Kidney (tissue), 14 donors: ENCODE results near the gene KLF13. TPM values are rescaled to one million over a fixed set of nuclear protein-coding genes. Genes with fewer than 3 reads are reported as not detected.

ENCODE experiments used
- DNase-seq, 5 donors: peaks; one replicate each; pipeline ENCODE4 v3.0.0-alpha.2; 2013 to 2020
- FAIRE-seq: peaks from 2 replicates; lab custom pipeline; 2012; peaks lifted over from hg19 to GRCh38; lab: Jason Lieb, UNC
- H3K27ac ChIP-seq, 2 donors: one replicate each; pipeline ENCODE4 v1.7.0; 2013; ENCODE audit warnings: low read depth in 2 of 2, low read length in 2 of 2, inconsistent platforms in 1 of 2
- H3K27me3 ChIP-seq: one replicate; pipeline ENCODE4 v1.7.1; 2013; ENCODE audit warnings: low read length, inconsistent platforms; ENCODE audit not compliant: control insufficient read depth, insufficient read depth
- H3K36me3 ChIP-seq, 3 donors: one replicate each; pipeline versions ENCODE4 v1.7.0 to v1.7.1; 2013; ENCODE audit warnings: low read length in 3 of 3, control low read depth in 1 of 3, inconsistent platforms in 1 of 3; ENCODE audit not compliant: insufficient read depth in 3 of 3, control insufficient read depth in 2 of 3
- H3K4me1 ChIP-seq, 3 donors: one replicate each; pipeline versions ENCODE4 v1.7.0 to v1.7.1; 2013; ENCODE audit warnings: low read length in 3 of 3, inconsistent platforms in 1 of 3, low read depth in 1 of 3; ENCODE audit not compliant: control insufficient read depth in 2 of 3, insufficient read depth in 2 of 3
- H3K4me3 ChIP-seq, 3 donors: one replicate each; pipeline versions ENCODE4 v1.7.0 to v1.8.1; 2013; ENCODE audit warnings: low read length in 3 of 3, control low read depth in 1 of 3, inconsistent platforms in 1 of 3
- H3K9ac ChIP-seq, 3 donors: one replicate each; pipeline versions ENCODE4 v1.7.0 to v1.7.1; 2013; ENCODE audit warnings: low read length in 3 of 3, control low read depth in 1 of 3, inconsistent platforms in 1 of 3
- H3K9me3 ChIP-seq, 3 donors: one replicate each; pipeline versions ENCODE4 v1.7.0 to v1.7.1; 2013; ENCODE audit warnings: low read length in 3 of 3, control low read depth in 1 of 3, inconsistent platforms in 1 of 3; ENCODE audit not compliant: control insufficient read depth in 2 of 3, insufficient read depth in 1 of 3
- intact Hi-C: fragments of 100-400 bp; cut with DNase I; formaldehyde crosslinking; loops from one replicate; pipeline ENCODE4 v1.11.1; 2022
- polyA plus RNA-seq: library from polyadenylated mRNA; stranded (reverse); fragments of 350-450 nt; fragmentation: Illumina TruSeq; extraction: RNeasy Lipid Tissue Mini Kit (QIAGEN cat#74804); gene quantifications from one replicate; pipeline ENCODE4 v1.2.3, GENCODE V29; 2014; ENCODE audit warnings: low read depth, low replicate concordance; ENCODE audit not compliant: insufficient read depth
- total RNA-seq: library from RNA; stranded (reverse); fragmentation: NEBNext Ultra II Directional; extraction: Animal tissue kit (Norgen Biotek cat#: 25700); gene quantifications from one replicate; pipeline ENCODE4 v1.2.1, GENCODE V29; 2021
- TF ChIP-seq, protein P1 (sequence below): IDR thresholded peaks from 3 replicates; pipeline ENCODE4 v1.5.1; 2012; ENCODE audit warnings: mild to moderate bottlenecking, moderate library complexity, borderline replicate concordance; ENCODE audit not compliant: insufficient read depth; ENCODE audit errors: extremely low read depth
- donor health status: control.
- donor health status: control.
- donor health status: control.
- donor health status: control.
- donor health status: control.
- donor health status: DM: yes; HTN: yes; CAD: no.
- donor health status: Normal renal cell carcinoma (clear cell type).

The KLF13 gene
- total and polyA plus RNA-seq, 2 donors from 2014 or later = 55.5 to 123 TPM

DNA sequence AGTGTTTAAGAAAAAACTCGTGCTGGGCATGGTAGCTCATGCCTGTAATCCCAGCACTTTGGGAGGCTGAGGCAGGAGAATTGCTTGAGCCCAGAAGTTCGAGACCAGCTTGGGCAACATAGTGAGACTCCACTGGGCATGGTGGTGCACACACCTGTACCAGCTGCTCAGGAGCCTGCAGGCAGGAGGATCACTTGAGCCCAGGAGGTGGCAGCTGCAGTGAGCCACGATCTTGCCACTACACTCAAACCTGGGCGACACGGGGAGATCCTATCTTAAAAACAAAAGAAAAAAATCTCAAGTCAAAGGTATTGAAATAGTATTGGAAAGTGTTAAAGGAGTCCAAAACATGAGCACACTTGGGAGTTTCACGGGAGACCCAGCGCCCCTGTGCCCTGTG lies 14.0 kb downstream of the KLF13 start:
- Histone ChIP-seq H3K9me3 (no peaks in the 10 kb centered on the region), H3K27me3 (no peaks in the 10 kb centered on the region), H3K27ac (no peak overlapping the region), H3K4me3 (no peak overlapping the region), H3K9ac (no peak overlapping the region), H3K36me3 (no peaks in the 10 kb centered on the region), H3K4me1 (peaks cover 4 to 92% (median 90%) of the 10 kb centered on the region in 3 donors)
- DNase-seq (no peak), FAIRE-seq (no peak)
- intact Hi-C loops = no loop called here
- TF ChIP-seq, protein P1, sequence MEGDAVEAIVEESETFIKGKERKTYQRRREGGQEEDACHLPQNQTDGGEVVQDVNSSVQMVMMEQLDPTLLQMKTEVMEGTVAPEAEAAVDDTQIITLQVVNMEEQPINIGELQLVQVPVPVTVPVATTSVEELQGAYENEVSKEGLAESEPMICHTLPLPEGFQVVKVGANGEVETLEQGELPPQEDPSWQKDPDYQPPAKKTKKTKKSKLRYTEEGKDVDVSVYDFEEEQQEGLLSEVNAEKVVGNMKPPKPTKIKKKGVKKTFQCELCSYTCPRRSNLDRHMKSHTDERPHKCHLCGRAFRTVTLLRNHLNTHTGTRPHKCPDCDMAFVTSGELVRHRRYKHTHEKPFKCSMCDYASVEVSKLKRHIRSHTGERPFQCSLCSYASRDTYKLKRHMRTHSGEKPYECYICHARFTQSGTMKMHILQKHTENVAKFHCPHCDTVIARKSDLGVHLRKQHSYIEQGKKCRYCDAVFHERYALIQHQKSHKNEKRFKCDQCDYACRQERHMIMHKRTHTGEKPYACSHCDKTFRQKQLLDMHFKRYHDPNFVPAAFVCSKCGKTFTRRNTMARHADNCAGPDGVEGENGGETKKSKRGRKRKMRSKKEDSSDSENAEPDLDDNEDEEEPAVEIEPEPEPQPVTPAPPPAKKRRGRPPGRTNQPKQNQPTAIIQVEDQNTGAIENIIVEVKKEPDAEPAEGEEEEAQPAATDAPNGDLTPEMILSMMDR = no peak

- intact Hi-C loops = no loop called here
- Histone ChIP-seq H3K27me3 (no peaks in the 10 kb centered on the region), H3K36me3 (no peaks in the 10 kb centered on the region), H3K9me3 (no peaks in the 10 kb centered on the region), H3K9ac (no peak overlapping the region), H3K27ac (no peak overlapping the region), H3K4me3 (no peak overlapping the region), H3K4me1 (peaks cover 4 to 90% (median 89%) of the 10 kb centered on the region in 3 donors)
- DNase-seq (no peak), FAIRE-seq (no peak)
- TF ChIP-seq, protein P1 = no peak
Measured at GRCh38 chr15:31341071-31341470, 14.4 kb downstream of the KLF13 start.

GRCh38 chr15:31341496-31342195 lies 15.0 kb downstream of the KLF13 start:
- Histone ChIP-seq H3K4me1 (peaks cover 4 to 87% (median 85%) of the 10 kb centered on the region in 3 donors), H3K9ac (no peak overlapping the region), H3K9me3 (no peaks in the 10 kb centered on the region), H3K4me3 (no peak overlapping the region), H3K27ac (peak overlapping the region in 1 of 2 donors; percentile 18), H3K27me3 (no peaks in the 10 kb centered on the region), H3K36me3 (no peaks in the 10 kb centered on the region)
- no peak for DNase-seq
- intact Hi-C loops = no loop called here
- TF ChIP-seq, protein P1 = no peak
- no peak for FAIRE-seq

- peak overlapping the region; percentile 11 to 18 for H3K27ac ChIP-seq
- TF ChIP-seq, protein P1 = no peak
- no peak for FAIRE-seq
- H3K27me3 ChIP-seq = no peaks in the 10 kb centered on the region
- no peak for DNase-seq
- no peaks in the 10 kb centered on the region for H3K36me3 ChIP-seq
- no peak overlapping the region for H3K4me3 ChIP-seq
- H3K4me1 ChIP-seq = peaks cover 3 to 87% (median 85%) of the 10 kb centered on the region in 3 donors
- intact Hi-C loops = no loop called here
- H3K9ac ChIP-seq = peak overlapping the region in 1 of 3 donors; percentile 53
- H3K9me3 ChIP-seq = no peaks in the 10 kb centered on the region
Measured at GRCh38 chr15:31342381-31342780, 15.7 kb downstream of the KLF13 start.
